ENCODE results near the gene JAKMIP1. TPM values are rescaled to one million over a fixed set of nuclear protein-coding genes. Genes with fewer than 3 reads are reported as not detected.

JAKMIP1 gene
- total and polyA plus RNA-seq, 2 donors (not counting 1 experiment from before 2014, with no cell fraction given), result 0.49 to 1.0 TPM

GRCh38 chr4:6047130-6047673, 153.1 kb downstream of the JAKMIP1 start:
- Histone ChIP-seq H3K9me3 (ENCODE audit: control extremely low read depth in 1 of 3, control insufficient read depth in 2 of 3, insufficient read depth in 1 of 3, low read length in 2 of 3) (no peaks in the 10 kb centered on the region), H3K79me2 (ENCODE audit: control insufficient read depth, insufficient read depth, low read length) (no peaks in the 10 kb centered on the region), H4K20me1 (ENCODE audit: control insufficient read depth, insufficient read depth, low read length, poor library complexity, severe bottlenecking) (no peaks in the 10 kb centered on the region), H3K27ac (ENCODE audit: low read length in 2 of 2) (no peak overlapping the region), H3K9ac (ENCODE audit: low read length) (no peak overlapping the region), H3K4me2 (replicated peaks; ENCODE audit: low read depth, low read length, poor library complexity, severe bottlenecking) (no peak overlapping the region), H3K36me3 (replicated peaks in 1 of 2; ENCODE audit: control extremely low read depth in 1 of 2, control insufficient read depth in 1 of 2, extremely low read depth in 1 of 2, insufficient read depth in 2 of 2, low read length in 1 of 2) (no peaks in the 10 kb centered on the region), H2AFZ (ENCODE audit: insufficient read depth, low read depth, low read length, poor library complexity, severe bottlenecking) (no peak overlapping the region), H3K4me3 (ENCODE audit: control extremely low read depth in 1 of 5, extremely low read depth in 1 of 5, insufficient read depth in 1 of 5, low read depth in 2 of 5, low read length in 4 of 5) (no peak overlapping the region), H3K4me1 (ENCODE audit: control insufficient read depth in 2 of 2, insufficient read depth in 2 of 2, low read length in 2 of 2) (no peaks in the 10 kb centered on the region), H3K27me3 (replicated peaks in 1 of 4; ENCODE audit: control extremely low read depth in 1 of 4, control insufficient read depth in 3 of 4, insufficient read depth in 4 of 4, low read length in 3 of 4) (peaks cover 0 to 2% (median 0%) of the 10 kb centered on the region in 4 experiments)
- ATAC-seq (ENCODE audit: low read depth), result no peak
- Mint-ChIP-seq H3K4me3 (no peak overlapping the region), H3K27me3 (peaks cover 9% of the 10 kb centered on the region), H3K4me1 (no peaks in the 10 kb centered on the region), H3K9me3 (ENCODE audit: insufficient read depth) (no peaks in the 10 kb centered on the region), H3K27ac (no peak overlapping the region)
- no peak for TF ChIP-seq EZH2 (IDR thresholded peaks at IDR 0.05; ENCODE audit: borderline replicate concordance, insufficient read depth, low read depth, low read length, poor library complexity, severe bottlenecking)
- no peak for TF ChIP-seq CTCF (IDR thresholded peaks at IDR 0.05)
- ChIA-PET CTCF (no interaction called here), POLR2A (no interaction called here)
- DNase-seq, result no peak
- intact Hi-C loops (cut with micrococcal nuclease), result no loop called here
- WGBS (ENCODE audit: insufficient coverage), result 81% methylated on average over 10 of the region's 15 CpGs

GRCh38 chr4:6046526-6047129, 153.7 kb downstream of the JAKMIP1 start:
- 86% methylated on average over 12 of the region's 14 CpGs for WGBS (ENCODE audit: insufficient coverage)
- no peak overlapping the region for H3K9ac ChIP-seq (ENCODE audit: low read length)
- no peaks in the 10 kb centered on the region for H3K4me1 ChIP-seq (ENCODE audit: control insufficient read depth in 2 of 2, insufficient read depth in 2 of 2, low read length in 2 of 2)
- POLR2A ChIA-PET, result no interaction called here
- H3K4me3 ChIP-seq (ENCODE audit: control extremely low read depth in 1 of 5, extremely low read depth in 1 of 5, insufficient read depth in 1 of 5, low read depth in 2 of 5, low read length in 4 of 5), result no peak overlapping the region
- Mint-ChIP-seq H3K4me1 (no peaks in the 10 kb centered on the region), H3K4me3 (no peak overlapping the region), H3K27ac (no peak overlapping the region), H3K9me3 (ENCODE audit: insufficient read depth) (no peaks in the 10 kb centered on the region), H3K27me3 (peaks cover 12% of the 10 kb centered on the region)
- no peaks in the 10 kb centered on the region for H3K36me3 ChIP-seq (replicated peaks in 1 of 2; ENCODE audit: control extremely low read depth in 1 of 2, control insufficient read depth in 1 of 2, extremely low read depth in 1 of 2, insufficient read depth in 2 of 2, low read length in 1 of 2)
- CTCF ChIA-PET, result no interaction called here
- intact Hi-C loops (cut with micrococcal nuclease), result no loop called here
- no peaks in the 10 kb centered on the region for H3K9me3 ChIP-seq (ENCODE audit: control extremely low read depth in 1 of 3, control insufficient read depth in 2 of 3, insufficient read depth in 1 of 3, low read length in 2 of 3)
- H2AFZ ChIP-seq (ENCODE audit: insufficient read depth, low read depth, low read length, poor library complexity, severe bottlenecking), result no peak overlapping the region
- H3K79me2 ChIP-seq (ENCODE audit: control insufficient read depth, insufficient read depth, low read length), result no peaks in the 10 kb centered on the region
- DNase-seq, result no peak
- no peak overlapping the region for H3K4me2 ChIP-seq (replicated peaks; ENCODE audit: low read depth, low read length, poor library complexity, severe bottlenecking)
- peaks cover 0 to 2% (median 0%) of the 10 kb centered on the region in 4 experiments for H3K27me3 ChIP-seq (replicated peaks in 1 of 4; ENCODE audit: control extremely low read depth in 1 of 4, control insufficient read depth in 3 of 4, insufficient read depth in 4 of 4, low read length in 3 of 4)
- no peak for ATAC-seq (ENCODE audit: low read depth)
- H3K27ac ChIP-seq (ENCODE audit: low read length in 2 of 2), result no peak overlapping the region
- no peaks in the 10 kb centered on the region for H4K20me1 ChIP-seq (ENCODE audit: control insufficient read depth, insufficient read depth, low read length, poor library complexity, severe bottlenecking)
- TF ChIP-seq EZH2 (IDR thresholded peaks at IDR 0.05; ENCODE audit: borderline replicate concordance, insufficient read depth, low read depth, low read length, poor library complexity, severe bottlenecking) (no peak), CTCF (IDR thresholded peaks at IDR 0.05) (no peak)
